Measurements from ENCODE around the gene MKI67. TPM values are rescaled to one million over a fixed set of nuclear protein-coding genes. Genes with fewer than 3 reads are reported as not detected.

Gene MKI67
- polyA plus RNA-seq, 1 donor from 2014 or later, result 0.16 TPM

GRCh38 chr10:128055061-128055868 is 71.0 kb downstream of the MKI67 start:
- no peak for TF ChIP-seq POLR2AphosphoS5 (IDR thresholded peaks at IDR 0.05)
- no peak for TF ChIP-seq SMC3 (conservative IDR thresholded peaks at IDR 0.05; ENCODE audit: poor library complexity)
- no peak for TF ChIP-seq EP300 (conservative IDR thresholded peaks at IDR 0.05; ENCODE audit: poor library complexity, severe bottlenecking)
- no peak for TF ChIP-seq REST (IDR thresholded peaks at IDR 0.05; ENCODE audit: borderline replicate concordance)
- no peak for TF ChIP-seq RAD21 (conservative IDR thresholded peaks at IDR 0.05)
- TF ChIP-seq MXI1 (conservative IDR thresholded peaks at IDR 0.05; ENCODE audit: poor library complexity, severe bottlenecking), result no peak
- no peak for TF ChIP-seq EZH2 (IDR thresholded peaks at IDR 0.05; ENCODE audit: borderline replicate concordance, insufficient read depth, low read length, poor library complexity, severe bottlenecking)
- no peak for TF ChIP-seq CTCF (IDR thresholded peaks at IDR 0.05; ENCODE audit: poor library complexity, severe bottlenecking)
- no peak for TF ChIP-seq TAF1 (IDR thresholded peaks at IDR 0.05; ENCODE audit: low read depth)
- Histone ChIP-seq H3K4me2 (ENCODE audit: low read length) (no peak overlapping the region), H3K4me3 (ENCODE audit: low read length) (no peak overlapping the region), H3K9ac (ENCODE audit: low read length) (no peak overlapping the region), H3K79me2 (replicated peaks; ENCODE audit: insufficient read depth, low read length) (no peaks in the 10 kb centered on the region), H3K9me3 (ENCODE audit: low read length) (no peaks in the 10 kb centered on the region), H3K9me2 (ENCODE audit: insufficient read depth, low read length) (no peaks in the 10 kb centered on the region), H3K27ac (ENCODE audit: low read length) (no peak overlapping the region), H3K27me3 (ENCODE audit: insufficient read depth, low read depth, low read length) (no peaks in the 10 kb centered on the region), H2AFZ (ENCODE audit: low read depth, low read length) (no peak overlapping the region), H4K20me1 (ENCODE audit: insufficient read depth) (no peaks in the 10 kb centered on the region), H3K36me3 (ENCODE audit: insufficient read depth, low read length) (no peaks in the 10 kb centered on the region), H3F3A (ENCODE audit: insufficient read depth, low read length, poor library complexity, severe bottlenecking) (no peaks in the 10 kb centered on the region)

- no peak overlapping the region for H3K4me2 ChIP-seq (ENCODE audit: low read length)
- H3K79me2 ChIP-seq (replicated peaks; ENCODE audit: insufficient read depth, low read length), result no peaks in the 10 kb centered on the region
- H3K27ac ChIP-seq (ENCODE audit: low read length), result no peak overlapping the region
- H3K9ac ChIP-seq (ENCODE audit: low read length), result no peak overlapping the region
- no peaks in the 10 kb centered on the region for H3F3A ChIP-seq (ENCODE audit: insufficient read depth, low read length, poor library complexity, severe bottlenecking)
- no peaks in the 10 kb centered on the region for H3K9me3 ChIP-seq (ENCODE audit: low read length)
- no peak for TF ChIP-seq RAD21 (conservative IDR thresholded peaks at IDR 0.05)
- H3K36me3 ChIP-seq (ENCODE audit: insufficient read depth, low read length), result no peaks in the 10 kb centered on the region
- no peaks in the 10 kb centered on the region for H3K27me3 ChIP-seq (ENCODE audit: insufficient read depth, low read depth, low read length)
- no peak overlapping the region for H3K4me3 ChIP-seq (ENCODE audit: low read length)
- H3K9me2 ChIP-seq (ENCODE audit: insufficient read depth, low read length), result no peaks in the 10 kb centered on the region
- no peak overlapping the region for H2AFZ ChIP-seq (ENCODE audit: low read depth, low read length)
- no peaks in the 10 kb centered on the region for H4K20me1 ChIP-seq (ENCODE audit: insufficient read depth)
These were observed 71.9 kb downstream of the MKI67 start for GRCh38 chr10:128054163-128054970.
